DND-41 (cell line): Measurements from ENCODE around the gene PRKCE.

Experiments used
- CTCF ChIP-seq: IDR thresholded peaks from 2 replicates; pipeline ENCODE4 v1.5.1; 2012; ENCODE audit warnings: borderline replicate concordance, low read length, moderate library complexity, mild to moderate bottlenecking; ENCODE audit not compliant: poor library complexity, severe bottlenecking; ENCODE audit errors: extremely low read depth
- EZH2 ChIP-seq: IDR thresholded peaks from 3 replicates; pipeline ENCODE4 v1.6.1; 2012; ENCODE audit warnings: borderline replicate concordance, low read depth, mild to moderate bottlenecking, moderate library complexity, low read length, inconsistent platforms; ENCODE audit not compliant: severe bottlenecking

GRCh38 chr2:45960057-45960863 is 308.8 kb downstream of the PRKCE start:
- no peak for TF ChIP-seq EZH2
- no peak for TF ChIP-seq CTCF
